ENCODE data around the gene GRK5.

Gene GRK5

GRCh38 chr10:119336599-119336998 is 129.2 kb downstream of the GRK5 start:
- Histone ChIP-seq H3K4me2 (ENCODE audit: low read depth, low read length, poor library complexity, severe bottlenecking) (no peak overlapping the region), H4K20me1 (ENCODE audit: low read depth, low read length) (no peaks in the 10 kb centered on the region), H3K9me2 (replicated peaks; ENCODE audit: insufficient read depth, low read length) (no peaks in the 10 kb centered on the region), H3K4me3 (ENCODE audit: insufficient read depth, low read length, poor library complexity, severe bottlenecking) (no peak overlapping the region), H3K27ac (ENCODE audit: low read depth, low read length) (no peak overlapping the region), H3K79me2 (ENCODE audit: insufficient read depth, low read length) (no peaks in the 10 kb centered on the region), H3K36me3 (ENCODE audit: low read length) (no peaks in the 10 kb centered on the region), H3K9ac (ENCODE audit: low read length) (no peak overlapping the region), H3F3A (ENCODE audit: insufficient read depth) (no peaks in the 10 kb centered on the region), H3K9me3 (ENCODE audit: insufficient read depth, low read length) (no peaks in the 10 kb centered on the region), H2AFZ (ENCODE audit: low read depth, low read length, severe bottlenecking) (no peak overlapping the region), H3K27me3 (ENCODE audit: low read length) (no peaks in the 10 kb centered on the region)
- TF ChIP-seq EZH2phosphoT487 (conservative IDR thresholded peaks at IDR 0.05; ENCODE audit: low read length): no peak
- no peak for TF ChIP-seq CTCF (IDR thresholded peaks at IDR 0.05; ENCODE audit: insufficient read depth, low read length, poor library complexity, severe bottlenecking)

GRCh38 chr10:119337223-119337622 is 129.9 kb downstream of the GRK5 start:
- Histone ChIP-seq H3K27me3 (ENCODE audit: low read length) (no peaks in the 10 kb centered on the region), H3K4me2 (ENCODE audit: low read depth, low read length, poor library complexity, severe bottlenecking) (no peak overlapping the region), H4K20me1 (ENCODE audit: low read depth, low read length) (no peaks in the 10 kb centered on the region), H2AFZ (ENCODE audit: low read depth, low read length, severe bottlenecking) (no peak overlapping the region), H3K27ac (ENCODE audit: low read depth, low read length) (no peak overlapping the region), H3K4me3 (ENCODE audit: insufficient read depth, low read length, poor library complexity, severe bottlenecking) (no peak overlapping the region), H3K9me3 (ENCODE audit: insufficient read depth, low read length) (no peaks in the 10 kb centered on the region), H3K79me2 (ENCODE audit: insufficient read depth, low read length) (no peaks in the 10 kb centered on the region), H3K9me2 (replicated peaks; ENCODE audit: insufficient read depth, low read length) (no peaks in the 10 kb centered on the region), H3F3A (ENCODE audit: insufficient read depth) (no peaks in the 10 kb centered on the region), H3K36me3 (ENCODE audit: low read length) (no peaks in the 10 kb centered on the region), H3K9ac (ENCODE audit: low read length) (no peak overlapping the region)
- TF ChIP-seq CTCF (IDR thresholded peaks at IDR 0.05; ENCODE audit: insufficient read depth, low read length, poor library complexity, severe bottlenecking) (no peak), EZH2phosphoT487 (conservative IDR thresholded peaks at IDR 0.05; ENCODE audit: low read length) (no peak)

GRCh38 chr10:119337796-119338432 is 130.5 kb downstream of the GRK5 start:
- no peak overlapping the region for H3K9ac ChIP-seq (ENCODE audit: low read length)
- no peak overlapping the region for H3K4me3 ChIP-seq (ENCODE audit: insufficient read depth, low read length, poor library complexity, severe bottlenecking)
- H4K20me1 ChIP-seq (ENCODE audit: low read depth, low read length): no peaks in the 10 kb centered on the region
- no peaks in the 10 kb centered on the region for H3K27me3 ChIP-seq (ENCODE audit: low read length)
- no peaks in the 10 kb centered on the region for H3K9me3 ChIP-seq (ENCODE audit: insufficient read depth, low read length)
- H3K9me2 ChIP-seq (replicated peaks; ENCODE audit: insufficient read depth, low read length): no peaks in the 10 kb centered on the region
- H3K36me3 ChIP-seq (ENCODE audit: low read length): no peaks in the 10 kb centered on the region
- no peak overlapping the region for H3K4me2 ChIP-seq (ENCODE audit: low read depth, low read length, poor library complexity, severe bottlenecking)
- TF ChIP-seq EZH2phosphoT487 (conservative IDR thresholded peaks at IDR 0.05; ENCODE audit: low read length) (no peak), CTCF (IDR thresholded peaks at IDR 0.05; ENCODE audit: insufficient read depth, low read length, poor library complexity, severe bottlenecking) (no peak)
- H3K79me2 ChIP-seq (ENCODE audit: insufficient read depth, low read length): no peaks in the 10 kb centered on the region
- H2AFZ ChIP-seq (ENCODE audit: low read depth, low read length, severe bottlenecking): no peak overlapping the region
- H3K27ac ChIP-seq (ENCODE audit: low read depth, low read length): no peak overlapping the region
- H3F3A ChIP-seq (ENCODE audit: insufficient read depth): no peaks in the 10 kb centered on the region
